BJ (cell line): Measurements from ENCODE around the gene PDIA6. TPM values are rescaled to one million over a fixed set of nuclear protein-coding genes. Genes with fewer than 3 reads are reported as not detected.

Experiments
- CTCF ChIA-PET: fragments of 350-600 bp; formaldehyde crosslinking; extraction: SDS; loops from one replicate; lab custom pipeline; 2021; ENCODE audit warnings: antibody characterized with exemption, inconsistent platforms; lab: Yijun Ruan, JAX
- POLR2A ChIA-PET: fragments of 300-600 bp; sonication (Branson Sonifier 250); formaldehyde crosslinking; extraction: SDS; loops from one replicate; lab custom pipeline; 2021; ENCODE audit warnings: antibody characterized with exemption; lab: Charles Lee
- DNase-seq: peaks from one replicate; pipeline ENCODE4 v3.0.0-alpha.2; 2011; ENCODE audit warnings: low read depth
- H3K27me3 ChIP-seq: 2 replicates; pipeline ENCODE4 v1.6.0; 2011; ENCODE audit warnings: low read length; ENCODE audit not compliant: control insufficient read depth, insufficient read depth
- H3K36me3 ChIP-seq: 2 replicates; pipeline ENCODE4 v1.5.1; 2011; ENCODE audit warnings: low read length; ENCODE audit not compliant: control insufficient read depth, insufficient read depth
- H3K4me3 ChIP-seq: 2 replicates; pipeline ENCODE4 v1.5.1; 2011; ENCODE audit warnings: low read depth, mild to moderate bottlenecking, control low read depth, low read length
- polyA plus RNA-seq: library from polyadenylated mRNA; depleted of rRNA; stranded (reverse); fragments of >200 nt; gene quantifications from 2 replicates; pipeline ENCODE4 v1.2.3, GENCODE V29; 2011
- TF ChIP-seq, protein P1 (sequence below): IDR thresholded peaks from 2 replicates; pipeline ENCODE4 v1.5.1; 2011; ENCODE audit warnings: low read depth, mild to moderate bottlenecking, control low read depth, inconsistent platforms, low read length, moderate library complexity; ENCODE audit not compliant: insufficient read depth

PDIA6 gene
- polyA plus RNA-seq, 1 experiment, result 238 TPM

DNA sequence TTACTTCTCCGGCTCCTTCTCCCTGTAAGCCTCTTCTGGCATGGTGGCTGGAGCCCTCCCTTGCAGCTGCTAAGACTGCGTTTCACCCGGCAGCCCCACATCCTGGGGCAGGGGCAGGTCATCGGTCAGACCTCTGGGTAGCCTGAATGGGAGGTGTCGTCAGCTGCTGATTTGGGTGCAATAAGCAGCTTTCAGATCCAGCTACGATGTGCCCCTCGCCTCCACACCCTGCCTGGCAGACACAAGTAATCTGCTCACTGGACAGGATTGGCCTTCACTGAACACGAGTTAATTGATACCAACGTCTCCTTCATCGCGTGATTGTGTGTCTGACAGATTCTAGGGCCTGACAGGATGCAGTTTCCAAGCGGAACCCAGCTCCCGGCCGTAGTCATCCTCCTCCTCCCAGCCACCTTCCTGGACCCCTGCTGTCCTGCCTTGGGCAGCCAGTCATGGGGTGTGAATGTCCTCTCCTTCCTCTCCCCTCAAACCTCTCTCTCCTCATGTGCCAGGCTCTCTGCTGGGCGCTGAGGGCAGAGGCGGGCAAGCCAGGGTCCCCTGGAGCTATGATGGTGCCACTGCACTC lies 18.9 kb upstream of the PDIA6 start:
- ChIA-PET POLR2A (no interaction called here), CTCF (interaction anchor here (1.0 to 11.4 kb wide), 20 partner anchors 10 to 856 kb away, joined by 3 to 421 read pairs (median 4); a partner anchor contains a TSS)
- DNase-seq, result no peak
- TF ChIP-seq, protein P1, sequence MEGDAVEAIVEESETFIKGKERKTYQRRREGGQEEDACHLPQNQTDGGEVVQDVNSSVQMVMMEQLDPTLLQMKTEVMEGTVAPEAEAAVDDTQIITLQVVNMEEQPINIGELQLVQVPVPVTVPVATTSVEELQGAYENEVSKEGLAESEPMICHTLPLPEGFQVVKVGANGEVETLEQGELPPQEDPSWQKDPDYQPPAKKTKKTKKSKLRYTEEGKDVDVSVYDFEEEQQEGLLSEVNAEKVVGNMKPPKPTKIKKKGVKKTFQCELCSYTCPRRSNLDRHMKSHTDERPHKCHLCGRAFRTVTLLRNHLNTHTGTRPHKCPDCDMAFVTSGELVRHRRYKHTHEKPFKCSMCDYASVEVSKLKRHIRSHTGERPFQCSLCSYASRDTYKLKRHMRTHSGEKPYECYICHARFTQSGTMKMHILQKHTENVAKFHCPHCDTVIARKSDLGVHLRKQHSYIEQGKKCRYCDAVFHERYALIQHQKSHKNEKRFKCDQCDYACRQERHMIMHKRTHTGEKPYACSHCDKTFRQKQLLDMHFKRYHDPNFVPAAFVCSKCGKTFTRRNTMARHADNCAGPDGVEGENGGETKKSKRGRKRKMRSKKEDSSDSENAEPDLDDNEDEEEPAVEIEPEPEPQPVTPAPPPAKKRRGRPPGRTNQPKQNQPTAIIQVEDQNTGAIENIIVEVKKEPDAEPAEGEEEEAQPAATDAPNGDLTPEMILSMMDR, result no peak
- no peak overlapping the region for H3K4me3 ChIP-seq
- H3K27me3 ChIP-seq, result peaks cover 17% of the 10 kb centered on the region
- H3K36me3 ChIP-seq, result no peaks in the 10 kb centered on the region

- TF ChIP-seq, protein P1, result no peak
- Histone ChIP-seq H3K36me3 (no peaks in the 10 kb centered on the region), H3K27me3 (peaks cover 17% of the 10 kb centered on the region), H3K4me3 (no peak overlapping the region)
- CTCF ChIA-PET, result interaction anchor here (1.0 to 11.4 kb wide), 9 partner anchors 9 to 857 kb away, joined by 3 to 421 read pairs (median 4); a partner anchor contains a TSS
- POLR2A ChIA-PET, result no interaction called here
- DNase-seq, result no peak
These were observed 18.2 kb upstream of the PDIA6 start for GRCh38 chr2:10830641-10831399.

DNA sequence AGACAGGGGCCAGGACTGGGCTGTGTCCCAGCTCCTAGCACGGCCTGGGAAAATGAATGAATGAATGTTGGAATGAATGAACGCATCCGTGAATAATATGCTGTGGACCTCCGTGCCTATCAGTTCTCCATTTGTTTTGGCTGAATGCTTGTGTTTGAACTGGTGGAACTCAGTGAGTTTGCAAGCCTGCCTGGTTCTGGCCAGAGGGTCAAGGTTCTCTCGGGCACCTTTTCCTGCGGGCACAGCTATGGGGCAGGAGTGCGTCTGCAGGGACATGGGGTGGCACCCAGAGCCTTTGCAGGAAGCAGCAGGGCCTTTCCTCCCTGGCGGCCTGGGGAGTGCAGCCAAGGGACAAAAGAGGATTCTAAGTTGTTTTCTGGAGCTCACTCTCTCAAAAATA lies 17.6 kb upstream of the PDIA6 start:
- Histone ChIP-seq H3K36me3 (no peaks in the 10 kb centered on the region), H3K27me3 (peaks cover 17% of the 10 kb centered on the region), H3K4me3 (no peak overlapping the region)
- POLR2A ChIA-PET, result no interaction called here
- TF ChIP-seq, protein P1, result no peak
- CTCF ChIA-PET, result interaction anchor here (1.5 to 11.4 kb wide), 5 partner anchors 9 to 857 kb away, joined by 3 to 421 read pairs (median 27); a partner anchor contains a TSS
- DNase-seq, result no peak

- ChIA-PET CTCF (interaction anchor here (1.3 to 11.4 kb wide), 2 partner anchors 13 to 296 kb away, joined by 5 to 421 read pairs; a partner anchor contains a TSS), POLR2A (no interaction called here)
- Histone ChIP-seq H3K4me3 (no peak overlapping the region), H3K27me3 (peaks cover 19% of the 10 kb centered on the region), H3K36me3 (no peaks in the 10 kb centered on the region)
- DNase-seq, result no peak
- TF ChIP-seq, protein P1, result no peak
These were observed 16.7 kb upstream of the PDIA6 start for GRCh38 chr2:10829299-10829698.

DNA sequence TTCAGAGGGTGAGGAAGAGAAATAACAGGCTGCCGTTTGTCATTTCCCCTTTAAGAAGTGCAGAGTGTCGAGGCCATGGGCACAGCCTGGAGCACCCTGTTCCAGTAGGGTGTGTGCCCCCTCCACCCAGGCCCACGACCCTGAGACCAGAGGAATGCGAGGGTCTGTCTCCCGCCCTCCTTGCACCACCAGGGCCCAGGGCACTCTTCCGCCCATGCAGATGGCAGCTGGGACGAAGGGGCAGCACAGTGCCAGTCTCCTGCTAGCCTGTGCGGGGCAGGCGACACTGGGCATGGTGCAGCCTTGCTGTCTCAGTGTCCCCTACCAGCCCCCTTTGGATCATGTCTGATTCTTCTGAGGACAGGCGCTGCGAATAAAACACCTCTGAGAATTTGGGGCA lies 15.8 kb upstream of the PDIA6 start:
- ChIA-PET CTCF (interaction anchor here (1.3 to 11.4 kb wide), 2 partner anchors 12 to 297 kb away, joined by 5 to 421 read pairs; a partner anchor contains a TSS), POLR2A (no interaction called here)
- TF ChIP-seq, protein P1, result no peak
- no peaks in the 10 kb centered on the region for H3K36me3 ChIP-seq
- no peak overlapping the region for H3K4me3 ChIP-seq
- DNase-seq, result no peak
- peaks cover 22% of the 10 kb centered on the region for H3K27me3 ChIP-seq
